IMR-90 (cell line): Measurements from ENCODE around the gene MUC5B.

ENCODE experiments used
- CEBPB ChIP-seq: IDR thresholded peaks from 2 replicates; pipeline ENCODE4 v1.6.1; 2012; ENCODE audit warnings: low read depth, low read length, improper control_type of control experiment
- MXI1 ChIP-seq: IDR thresholded peaks from 2 replicates; pipeline ENCODE4 v1.6.1; 2012; ENCODE audit warnings: low read depth, mild to moderate bottlenecking, low read length, moderate library complexity, borderline replicate concordance
- POLR2A ChIP-seq: IDR thresholded peaks from 2 replicates; pipeline ENCODE4 v1.6.1; 2012; ENCODE audit warnings: mild to moderate bottlenecking, low read depth, low read length
- SMC3 ChIP-seq: fragments of 150-350 bp; IDR thresholded peaks from 2 replicates; pipeline ENCODE4 v1.6.1; 2016; ENCODE audit warnings: low read depth, mild to moderate bottlenecking, antibody characterized with exemption, low read length, moderate library complexity
- USF2 ChIP-seq: fragments of 150-350 bp; IDR thresholded peaks from 2 replicates; pipeline ENCODE4 v1.6.1; 2017; ENCODE audit warnings: mild to moderate bottlenecking, antibody characterized with exemption, low read length, low read depth
- TF ChIP-seq, protein P1 (sequence below): conservative IDR thresholded peaks from 2 replicates; pipeline ENCODE4 v1.5.1; 2012; ENCODE audit warnings: mild to moderate bottlenecking, low read depth, low read length, improper control_type of control experiment

- no peak for TF ChIP-seq MXI1
- TF ChIP-seq, protein P1, sequence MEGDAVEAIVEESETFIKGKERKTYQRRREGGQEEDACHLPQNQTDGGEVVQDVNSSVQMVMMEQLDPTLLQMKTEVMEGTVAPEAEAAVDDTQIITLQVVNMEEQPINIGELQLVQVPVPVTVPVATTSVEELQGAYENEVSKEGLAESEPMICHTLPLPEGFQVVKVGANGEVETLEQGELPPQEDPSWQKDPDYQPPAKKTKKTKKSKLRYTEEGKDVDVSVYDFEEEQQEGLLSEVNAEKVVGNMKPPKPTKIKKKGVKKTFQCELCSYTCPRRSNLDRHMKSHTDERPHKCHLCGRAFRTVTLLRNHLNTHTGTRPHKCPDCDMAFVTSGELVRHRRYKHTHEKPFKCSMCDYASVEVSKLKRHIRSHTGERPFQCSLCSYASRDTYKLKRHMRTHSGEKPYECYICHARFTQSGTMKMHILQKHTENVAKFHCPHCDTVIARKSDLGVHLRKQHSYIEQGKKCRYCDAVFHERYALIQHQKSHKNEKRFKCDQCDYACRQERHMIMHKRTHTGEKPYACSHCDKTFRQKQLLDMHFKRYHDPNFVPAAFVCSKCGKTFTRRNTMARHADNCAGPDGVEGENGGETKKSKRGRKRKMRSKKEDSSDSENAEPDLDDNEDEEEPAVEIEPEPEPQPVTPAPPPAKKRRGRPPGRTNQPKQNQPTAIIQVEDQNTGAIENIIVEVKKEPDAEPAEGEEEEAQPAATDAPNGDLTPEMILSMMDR = no peak
- no peak for TF ChIP-seq USF2
- TF ChIP-seq CEBPB = no peak
- TF ChIP-seq POLR2A = no peak
- no peak for TF ChIP-seq SMC3
These were observed 61.0 kb downstream of the MUC5B start for GRCh38 chr11:1283906-1284305.
